Measurements from ENCODE around the gene EXOC6. TPM values are rescaled to one million over a fixed set of nuclear protein-coding genes. Genes with fewer than 3 reads are reported as not detected.

The EXOC6 gene
- total and polyA plus RNA-seq, 2 of the 13 experiments (the other 11 are each of a cell fraction or from before 2014, with no cell fraction given): 22.2 to 29.2 TPM

DNA sequence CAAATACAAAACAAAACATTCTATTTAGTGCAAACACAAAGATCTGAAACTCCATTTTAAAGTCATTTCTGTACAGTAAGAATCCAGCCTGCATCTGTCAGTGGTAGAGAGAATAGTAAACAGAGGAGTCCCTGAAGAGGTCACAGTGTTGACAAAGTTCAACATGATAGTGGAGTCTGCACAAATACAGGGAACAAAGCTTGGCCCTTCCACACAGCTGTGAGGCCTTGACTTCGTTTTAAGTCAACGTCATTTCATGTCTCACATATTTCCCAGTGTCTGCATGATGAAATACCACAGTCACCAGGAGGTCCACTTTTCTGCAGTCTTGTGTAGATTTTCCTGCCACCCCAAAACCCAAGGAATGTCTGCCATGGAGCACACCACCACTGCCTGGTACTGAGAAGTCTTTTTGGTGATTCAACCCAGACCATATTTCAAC, 258.3 kb downstream of the EXOC6 start (continued):
- TF ChIP-seq RERE (CRISPR knock-in tag; IDR thresholded peaks at IDR 0.05; ENCODE audit: low read depth): peak; percentile 91
- no peak for TF ChIP-seq PAWR (CRISPR knock-in tag; IDR thresholded peaks at IDR 0.05; ENCODE audit: borderline replicate concordance)
- peak; percentile 99 for TF ChIP-seq ARID5B (CRISPR knock-in tag; IDR thresholded peaks at IDR 0.05)
- TF ChIP-seq NFIC (IDR thresholded peaks at IDR 0.05; ENCODE audit: low read length): peak; percentile 81; the same call in 1 of the 2 replicates
- TF ChIP-seq, protein P1, sequence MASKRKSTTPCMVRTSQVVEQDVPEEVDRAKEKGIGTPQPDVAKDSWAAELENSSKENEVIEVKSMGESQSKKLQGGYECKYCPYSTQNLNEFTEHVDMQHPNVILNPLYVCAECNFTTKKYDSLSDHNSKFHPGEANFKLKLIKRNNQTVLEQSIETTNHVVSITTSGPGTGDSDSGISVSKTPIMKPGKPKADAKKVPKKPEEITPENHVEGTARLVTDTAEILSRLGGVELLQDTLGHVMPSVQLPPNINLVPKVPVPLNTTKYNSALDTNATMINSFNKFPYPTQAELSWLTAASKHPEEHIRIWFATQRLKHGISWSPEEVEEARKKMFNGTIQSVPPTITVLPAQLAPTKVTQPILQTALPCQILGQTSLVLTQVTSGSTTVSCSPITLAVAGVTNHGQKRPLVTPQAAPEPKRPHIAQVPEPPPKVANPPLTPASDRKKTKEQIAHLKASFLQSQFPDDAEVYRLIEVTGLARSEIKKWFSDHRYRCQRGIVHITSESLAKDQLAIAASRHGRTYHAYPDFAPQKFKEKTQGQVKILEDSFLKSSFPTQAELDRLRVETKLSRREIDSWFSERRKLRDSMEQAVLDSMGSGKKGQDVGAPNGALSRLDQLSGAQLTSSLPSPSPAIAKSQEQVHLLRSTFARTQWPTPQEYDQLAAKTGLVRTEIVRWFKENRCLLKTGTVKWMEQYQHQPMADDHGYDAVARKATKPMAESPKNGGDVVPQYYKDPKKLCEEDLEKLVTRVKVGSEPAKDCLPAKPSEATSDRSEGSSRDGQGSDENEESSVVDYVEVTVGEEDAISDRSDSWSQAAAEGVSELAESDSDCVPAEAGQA (IDR thresholded peaks at IDR 0.05; ENCODE audit: low read depth): peak; percentile 83
- TF ChIP-seq, protein P1 (CRISPR knock-in tag; IDR thresholded peaks at IDR 0.05; ENCODE audit: borderline replicate concordance): no peak
- TF ChIP-seq ZHX1 (CRISPR knock-in tag; IDR thresholded peaks at IDR 0.05; ENCODE audit: low read depth): peak; percentile 79; the same call in 1 of the 2 replicates
- TF ChIP-seq TCF7L2 (IDR thresholded peaks at IDR 0.05; ENCODE audit: low read depth, low read length): peak; percentile 36
